K562 (cell line): ENCODE results near the gene RBM17. TPM values are rescaled to one million over a fixed set of nuclear protein-coding genes. Genes with fewer than 3 reads are reported as not detected.

Source experiments
- ASH1L ChIP-seq: fragments of 450-650 bp; IDR thresholded peaks from 2 replicates; pipeline ENCODE4 v1.6.1; 2018; ENCODE audit warnings: borderline replicate concordance, mild to moderate bottlenecking, low read depth; ENCODE audit not compliant: partially characterized antibody
- BCOR ChIP-seq: fragments of 450-650 bp; IDR thresholded peaks from 2 replicates; pipeline ENCODE4 v1.6.1; 2016
- C11orf30 ChIP-seq: fragments of 450-650 bp; IDR thresholded peaks from 2 replicates; pipeline ENCODE4 v1.6.1; 2016; ENCODE audit warnings: low read depth, mild to moderate bottlenecking
- CEBPZ ChIP-seq: fragments of 150-350 bp; IDR thresholded peaks from 2 replicates; pipeline ENCODE4 v1.6.1; 2014; ENCODE audit warnings: low read depth, mild to moderate bottlenecking, low read length, borderline replicate concordance
- MAFK ChIP-seq: IDR thresholded peaks from 2 replicates; pipeline ENCODE4 v1.6.1; 2011; ENCODE audit warnings: low read length, improper control_type of control experiment
- MTA1 ChIP-seq: fragments of 450-650 bp; IDR thresholded peaks from 2 replicates; pipeline ENCODE4 v1.6.1; 2017; ENCODE audit warnings: borderline replicate concordance
- NFATC3 ChIP-seq: fragments of 450-650 bp; IDR thresholded peaks from 2 replicates; pipeline ENCODE4 v1.6.1; 2017; ENCODE audit warnings: mild to moderate bottlenecking
- NR2C2 ChIP-seq, 2 experiments: fragments of 200-800 bp in 1 of 2; sonication (Bioruptor generic) in 1 of 2; sonication (generic) in 1 of 2; formaldehyde crosslinking in 1 of 2; IDR thresholded peaks; 2 replicates each; pipeline versions ENCODE4 v1.6.1 to v1.8.0; 2016 to 2022; ENCODE audit warnings: mild to moderate bottlenecking in 1 of 2, missing compliant biosample characterization in 1 of 2, missing genetic modification characterization in 1 of 2, missing genetic modification reagents in 1 of 2
- NRF1 ChIP-seq, 2 experiments: fragments of 450-650 bp; IDR thresholded peaks in 1 of 2; conservative IDR thresholded peaks in 1 of 2; 2 replicates each; pipeline ENCODE4 v1.6.1; 2014; ENCODE audit warnings: mild to moderate bottlenecking in 2 of 2
- PHTF2 ChIP-seq: fragments of 250-450 bp; sonication (Bioruptor Pico); IDR thresholded peaks from 2 replicates; pipeline ENCODE4 v1.5.0; 2021; ENCODE audit warnings: mild to moderate bottlenecking
- RAD51 ChIP-seq: fragments of 450-650 bp; IDR thresholded peaks from 2 replicates; pipeline ENCODE4 v1.7.1; 2016; ENCODE audit warnings: low read depth, mild to moderate bottlenecking, borderline replicate concordance
- STAT5A ChIP-seq: IDR thresholded peaks from 2 replicates; pipeline ENCODE4 v1.6.1; 2012; ENCODE audit warnings: low read length, inconsistent platforms, borderline replicate concordance
- TEAD1 ChIP-seq, 2 experiments: fragments of 450-650 bp in 1 of 2; sonication (generic) in 1 of 2; formaldehyde crosslinking; IDR thresholded peaks; 2 replicates each; pipeline versions ENCODE4 v1.4.0 to v1.8.0; 2020 to 2022; ENCODE audit warnings: mild to moderate bottlenecking in 2 of 2, missing genetic modification reagents in 1 of 2
- ZBTB12 ChIP-seq: fragments of 250-450 bp; sonication (Bioruptor Pico); IDR thresholded peaks from 2 replicates; pipeline ENCODE4 v1.4.0; 2020
- ZNF165 ChIP-seq: fragments of 250-450 bp; sonication (Bioruptor Pico); IDR thresholded peaks from 2 replicates; pipeline ENCODE4 v1.4.0; 2020; ENCODE audit warnings: borderline replicate concordance
- polyA plus RNA-seq, 8 experiments: library from polyadenylated mRNA; depleted of rRNA in 4 of 8; stranded (reverse) in 5 of 8; unstranded in 3 of 8; fragments of >200 nt; fragmentation: Nextera tagmentation in 2 of 8; fragmentation: Illumina TruSeq in 1 of 8; extraction: Ambion mirVana in 2 of 8; extraction: Trizol in 1 of 8; gene quantifications; 2 replicates each; pipeline versions ENCODE4 v1.2.1 to v1.2.3, GENCODE V29; 2011 to 2014; ENCODE audit warnings: inconsistent platforms in 1 of 8, missing spikeins in 1 of 8
- total RNA-seq, 7 experiments: library from RNA; depleted of rRNA in 6 of 7; stranded (reverse); fragments of >200 nt in 6 of 7; fragmentation: Illumina TruSeq in 2 of 7; extraction: Trizol in 2 of 7; gene quantifications; 2 replicates each; pipeline versions ENCODE4 v1.2.1 to v1.2.3, GENCODE V29; 2011 to 2021; ENCODE audit warnings: low replicate concordance in 1 of 7
- TF ChIP-seq, protein P1 (sequence below): fragments of 450-650 bp; formaldehyde crosslinking; IDR thresholded peaks from 2 replicates; pipeline ENCODE4 v1.4.0; 2020; ENCODE audit warnings: mild to moderate bottlenecking, moderate library complexity
- TF ChIP-seq, protein P2 (sequence below), 2 experiments: fragments of 450-650 bp; IDR thresholded peaks; 2 replicates each; pipeline ENCODE4 v1.6.1; 2018; ENCODE audit warnings: mild to moderate bottlenecking in 2 of 2, low read depth in 1 of 2; ENCODE audit not compliant: partially characterized antibody in 2 of 2

The RBM17 gene
- total and polyA plus RNA-seq, 9 of the 15 experiments (the other 6 are each of a cell fraction or from before 2014, with no cell fraction given), result 23.6 to 217 (median 124) TPM

DNA sequence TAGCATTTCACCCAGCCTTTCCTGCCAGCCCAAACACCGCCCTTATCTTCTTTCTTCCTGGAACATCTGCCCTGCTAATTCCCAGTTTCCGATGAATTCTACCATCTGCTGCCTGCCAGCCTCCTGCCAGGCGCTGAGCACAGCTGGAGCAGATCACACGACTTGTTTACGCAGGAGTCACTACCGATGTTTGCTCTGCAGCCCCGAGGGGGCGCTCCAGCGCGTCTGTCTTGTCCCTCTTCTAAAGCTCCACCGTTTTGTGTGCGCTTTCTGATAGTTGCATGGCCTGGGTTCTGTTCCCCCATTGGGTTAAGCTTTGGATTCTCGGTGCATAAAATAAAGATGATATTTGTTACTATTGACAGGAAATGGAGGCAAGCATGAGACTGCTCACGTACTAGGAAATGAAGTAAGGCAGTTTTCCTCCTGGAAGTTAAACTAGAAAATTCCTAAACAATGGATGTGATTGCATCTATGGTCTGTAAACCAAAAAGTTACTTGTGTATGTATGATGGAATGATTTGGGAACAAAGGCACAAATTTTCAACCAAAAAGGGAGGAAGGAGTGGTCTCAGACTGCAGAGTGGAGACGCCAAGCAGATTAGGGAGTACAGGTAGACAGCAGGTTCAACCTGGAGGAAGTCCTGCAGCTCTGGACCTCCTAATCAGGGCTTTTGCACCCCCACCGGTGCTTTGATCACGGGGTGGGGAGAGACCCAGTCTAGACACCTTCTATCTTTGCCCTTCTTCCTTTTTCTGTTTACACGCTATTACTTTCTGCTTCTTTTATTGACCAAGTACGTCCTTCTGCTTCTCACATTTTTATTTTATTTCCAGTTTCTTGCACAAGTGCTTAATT, 2.2 kb upstream of the RBM17 start (continued):
- TF ChIP-seq CEBPZ, result no peak
- no peak for TF ChIP-seq STAT5A
- TF ChIP-seq ZBTB12 (CRISPR knock-in tag), result no peak
- TF ChIP-seq NFATC3, result no peak
- no peak for TF ChIP-seq BCOR
- no peak for TF ChIP-seq MTA1
- TF ChIP-seq MAFK, result no peak
- TF ChIP-seq ZNF165 (CRISPR knock-in tag), result no peak
- no peak for TF ChIP-seq NR2C2 (CRISPR knock-in tag; IDR thresholded peaks at IDR 0.05)
- TF ChIP-seq NR2C2 (tag; IDR thresholded peaks at IDR 0.05), result no peak
- TF ChIP-seq ASH1L, result no peak
- TF ChIP-seq PHTF2 (CRISPR knock-in tag), result no peak
- TF ChIP-seq C11orf30, result no peak
- TF ChIP-seq RAD51, result no peak
- 0 out of 4 replicates have a peak, but pooled peaks have one; percentile 21 to 43 for TF ChIP-seq TEAD1 (CRISPR knock-in tag; IDR thresholded peaks at IDR 0.05)
- TF ChIP-seq, protein P1, sequence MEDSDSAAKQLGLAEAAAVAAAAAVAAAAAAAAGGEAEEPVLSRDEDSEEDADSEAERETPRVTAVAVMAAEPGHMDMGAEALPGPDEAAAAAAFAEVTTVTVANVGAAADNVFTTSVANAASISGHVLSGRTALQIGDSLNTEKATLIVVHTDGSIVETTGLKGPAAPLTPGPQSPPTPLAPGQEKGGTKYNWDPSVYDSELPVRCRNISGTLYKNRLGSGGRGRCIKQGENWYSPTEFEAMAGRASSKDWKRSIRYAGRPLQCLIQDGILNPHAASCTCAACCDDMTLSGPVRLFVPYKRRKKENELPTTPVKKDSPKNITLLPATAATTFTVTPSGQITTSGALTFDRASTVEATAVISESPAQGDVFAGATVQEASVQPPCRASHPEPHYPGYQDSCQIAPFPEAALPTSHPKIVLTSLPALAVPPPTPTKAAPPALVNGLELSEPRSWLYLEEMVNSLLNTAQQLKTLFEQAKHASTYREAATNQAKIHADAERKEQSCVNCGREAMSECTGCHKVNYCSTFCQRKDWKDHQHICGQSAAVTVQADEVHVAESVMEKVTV (CRISPR knock-in tag), result no peak
- TF ChIP-seq NRF1 (conservative IDR thresholded peaks at IDR 0.05 in 1 of 2, IDR thresholded peaks at IDR 0.05 in 1 of 2), result peak; percentile 44 to 58
- TF ChIP-seq, protein P2, sequence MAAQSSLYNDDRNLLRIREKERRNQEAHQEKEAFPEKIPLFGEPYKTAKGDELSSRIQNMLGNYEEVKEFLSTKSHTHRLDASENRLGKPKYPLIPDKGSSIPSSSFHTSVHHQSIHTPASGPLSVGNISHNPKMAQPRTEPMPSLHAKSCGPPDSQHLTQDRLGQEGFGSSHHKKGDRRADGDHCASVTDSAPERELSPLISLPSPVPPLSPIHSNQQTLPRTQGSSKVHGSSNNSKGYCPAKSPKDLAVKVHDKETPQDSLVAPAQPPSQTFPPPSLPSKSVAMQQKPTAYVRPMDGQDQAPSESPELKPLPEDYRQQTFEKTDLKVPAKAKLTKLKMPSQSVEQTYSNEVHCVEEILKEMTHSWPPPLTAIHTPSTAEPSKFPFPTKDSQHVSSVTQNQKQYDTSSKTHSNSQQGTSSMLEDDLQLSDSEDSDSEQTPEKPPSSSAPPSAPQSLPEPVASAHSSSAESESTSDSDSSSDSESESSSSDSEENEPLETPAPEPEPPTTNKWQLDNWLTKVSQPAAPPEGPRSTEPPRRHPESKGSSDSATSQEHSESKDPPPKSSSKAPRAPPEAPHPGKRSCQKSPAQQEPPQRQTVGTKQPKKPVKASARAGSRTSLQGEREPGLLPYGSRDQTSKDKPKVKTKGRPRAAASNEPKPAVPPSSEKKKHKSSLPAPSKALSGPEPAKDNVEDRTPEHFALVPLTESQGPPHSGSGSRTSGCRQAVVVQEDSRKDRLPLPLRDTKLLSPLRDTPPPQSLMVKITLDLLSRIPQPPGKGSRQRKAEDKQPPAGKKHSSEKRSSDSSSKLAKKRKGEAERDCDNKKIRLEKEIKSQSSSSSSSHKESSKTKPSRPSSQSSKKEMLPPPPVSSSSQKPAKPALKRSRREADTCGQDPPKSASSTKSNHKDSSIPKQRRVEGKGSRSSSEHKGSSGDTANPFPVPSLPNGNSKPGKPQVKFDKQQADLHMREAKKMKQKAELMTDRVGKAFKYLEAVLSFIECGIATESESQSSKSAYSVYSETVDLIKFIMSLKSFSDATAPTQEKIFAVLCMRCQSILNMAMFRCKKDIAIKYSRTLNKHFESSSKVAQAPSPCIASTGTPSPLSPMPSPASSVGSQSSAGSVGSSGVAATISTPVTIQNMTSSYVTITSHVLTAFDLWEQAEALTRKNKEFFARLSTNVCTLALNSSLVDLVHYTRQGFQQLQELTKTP (IDR thresholded peaks at IDR 0.05; ENCODE audit: low read depth in 1 of 2, partially characterized antibody in 2 of 2), result peak in 1 of 2 experiments; percentile 15
